GM18499 (cell line): ENCODE data around the gene ANKRD23.
"Not testable (repeated sequence)": the region's sequence is repeated elsewhere in the genome, so short reads cannot be mapped to it uniquely, and the experiment has no call there.

Source experiments
- ATAC-seq: cut with Tn5 transposase; IDR thresholded peaks from one replicate; pipeline ENCODE4 v1.9.1; 2021; ENCODE audit warnings: moderate number of reproducible peaks; ENCODE audit not compliant: insufficient read depth, unreplicated experiment

Gene ANKRD23

DNA sequence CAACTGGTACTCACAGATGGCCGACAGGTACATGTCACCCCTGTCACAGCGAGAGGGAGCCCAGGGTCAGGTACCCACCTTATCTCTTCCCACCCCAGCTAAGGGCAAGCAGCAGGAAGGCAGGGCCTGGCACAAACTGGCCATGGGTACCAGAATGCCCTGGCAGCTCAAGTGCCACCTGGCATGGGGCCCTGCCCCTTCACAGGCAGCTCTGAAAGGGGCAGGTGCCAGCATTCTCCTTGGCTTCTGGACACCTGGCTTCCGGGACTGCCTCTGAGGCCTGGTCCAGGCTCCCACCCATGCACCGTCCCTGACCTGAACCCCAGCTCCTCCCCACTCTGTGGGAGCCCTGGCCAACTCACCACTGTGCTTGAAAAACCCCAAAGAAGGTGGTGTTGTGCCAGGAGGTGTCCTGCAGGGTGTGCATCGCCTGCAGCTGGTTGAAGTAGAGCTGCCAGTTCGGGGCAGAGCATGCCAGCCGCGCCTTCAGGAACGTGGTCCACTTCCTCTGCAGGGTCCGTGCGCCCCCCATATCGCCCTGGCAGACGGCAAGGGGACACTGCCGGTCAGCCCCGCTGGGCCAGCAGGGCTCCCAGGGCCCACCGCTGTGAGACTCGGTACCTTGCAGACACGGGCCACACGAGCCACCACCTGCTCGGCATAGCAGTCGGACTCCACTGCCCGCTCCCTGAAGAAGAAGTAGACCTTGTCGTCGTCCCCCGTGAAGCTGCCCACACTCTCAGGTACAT is 20.7 kb upstream of the ANKRD23 start:
- no peak for ATAC-seq

- no peak for ATAC-seq
These were observed 19.9 kb upstream of the ANKRD23 start for GRCh38 chr2:96863575-96864342.

GRCh38 chr2:96863056-96863455 is 19.2 kb upstream of the ANKRD23 start:
- ATAC-seq, result not testable (repeated sequence)

- ATAC-seq, result no peak
These were observed 17.3 kb upstream of the ANKRD23 start for GRCh38 chr2:96861074-96861473.

DNA sequence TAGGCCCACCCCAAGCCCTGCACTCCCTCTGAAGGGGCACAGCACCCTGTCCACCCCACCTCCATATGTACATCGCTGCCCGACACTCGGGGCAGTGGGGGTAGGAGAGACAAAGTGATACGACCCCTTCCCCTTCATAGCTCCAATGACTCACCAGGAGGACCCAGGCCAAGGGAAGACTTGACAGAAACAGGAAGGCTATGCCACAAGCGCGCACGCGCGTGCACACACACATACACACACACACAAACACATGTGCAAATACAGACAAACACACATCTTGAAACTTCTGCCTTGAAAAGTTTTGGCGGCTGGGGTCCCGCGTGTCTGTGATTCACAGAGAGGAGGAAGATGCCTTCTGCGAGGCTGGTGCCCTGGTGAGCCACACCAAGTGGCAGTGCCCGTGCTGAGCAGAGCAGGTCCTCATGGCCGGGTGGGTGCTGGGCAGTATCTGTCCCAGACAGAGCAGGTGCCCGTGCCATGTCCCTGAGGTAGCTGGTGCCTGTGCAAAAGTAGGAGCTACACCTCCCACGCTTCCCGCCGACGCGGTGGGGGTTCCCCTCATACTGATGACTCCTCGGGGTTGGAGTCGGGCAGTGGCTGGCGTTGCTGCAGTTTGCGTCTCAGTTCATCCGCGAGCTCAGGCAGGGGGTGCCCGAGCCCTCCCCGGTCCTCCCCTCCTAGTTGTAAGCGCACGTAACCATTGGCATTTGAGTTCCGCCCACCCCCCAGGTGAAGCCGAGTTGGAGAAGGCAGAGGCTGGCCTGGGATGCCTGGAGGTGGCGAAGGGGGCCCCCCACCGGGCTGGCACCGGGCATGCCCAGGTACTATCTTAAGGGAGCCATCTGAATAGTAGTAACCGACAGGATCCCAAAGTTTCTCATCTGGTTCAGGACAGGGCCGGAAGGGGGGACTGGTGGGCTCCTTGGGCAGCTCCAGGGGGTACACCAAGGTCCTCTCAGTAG is 16.5 kb upstream of the ANKRD23 start:
- no peak for ATAC-seq

- ATAC-seq, result no peak
These were observed 15.9 kb upstream of the ANKRD23 start for GRCh38 chr2:96859681-96860064.

GRCh38 chr2:96859099-96859649 is 15.4 kb upstream of the ANKRD23 start:
- no peak for ATAC-seq

GRCh38 chr2:96857667-96858372 is 14.0 kb upstream of the ANKRD23 start, which contains the start of gene ANKRD39:
TSS of gene ANKRD39 (minus strand) at chr2:96858016. CDS start at chr2:96857987, 29 bp downstream.
- ATAC-seq, result peak; percentile 82

- no peak for ATAC-seq
These were observed 13.2 kb upstream of the ANKRD23 start for GRCh38 chr2:96856776-96857666.

DNA sequence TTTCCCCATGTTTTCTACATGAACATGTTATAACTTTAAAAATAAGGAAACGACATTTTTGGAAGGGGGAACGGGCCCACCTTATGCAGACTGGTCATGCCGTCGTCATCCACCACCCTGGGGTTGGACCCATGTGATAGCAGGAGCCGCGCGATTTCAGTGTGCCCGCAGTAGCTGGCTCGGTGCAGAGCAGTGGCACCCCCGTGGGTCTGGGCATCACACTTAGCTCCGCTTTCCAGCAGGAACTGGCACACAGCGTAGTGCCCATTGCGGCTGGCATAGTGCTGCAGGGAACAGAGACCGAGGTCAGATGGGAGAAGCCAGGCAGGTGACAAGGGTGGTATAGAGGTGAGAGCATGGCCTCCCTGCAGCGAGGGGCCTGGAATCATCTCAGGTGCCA is 9.5 kb upstream of the ANKRD23 start:
- ATAC-seq, result no peak

- ATAC-seq, result no peak
These were observed 8.8 kb upstream of the ANKRD23 start for GRCh38 chr2:96852667-96853066.

- ATAC-seq, result no peak
These were observed 4.4 kb upstream of the ANKRD23 start for GRCh38 chr2:96848264-96848663.

- ATAC-seq, result no peak
These were observed 3.8 kb upstream of the ANKRD23 start for GRCh38 chr2:96847586-96847985.

- ATAC-seq, result no peak
These were observed 3.0 kb upstream of the ANKRD23 start for GRCh38 chr2:96846825-96847224.

- ATAC-seq, result no peak
These were observed 586 bp upstream of the ANKRD23 start for GRCh38 chr2:96844405-96844808.

GRCh38 chr2:96842600-96842999 is 1.2 kb downstream of the ANKRD23 start:
- ATAC-seq, result no peak

GRCh38 chr2:96841701-96842495 is 1.9 kb downstream of the ANKRD23 start:
- ATAC-seq, result no peak
